Measurements from ENCODE around the gene TBX5.

GRCh38 chr12:114342656-114343055 is 63.3 kb downstream of the TBX5 start:
- TF ChIP-seq REST (IDR thresholded peaks at IDR 0.05; ENCODE audit: low read depth, low read length) = no peak
- no peak for TF ChIP-seq CTCF (IDR thresholded peaks at IDR 0.05)
- TF ChIP-seq SMC3 (IDR thresholded peaks at IDR 0.05; ENCODE audit: low read depth, low read length) = no peak
- TF ChIP-seq EP300 (IDR thresholded peaks at IDR 0.05; ENCODE audit: borderline replicate concordance in 1 of 2, low read depth in 1 of 2, low read length in 1 of 2) = no peak

Measured in SK-N-SH (cell line).